SK-N-SH (cell line): ENCODE measurements around the gene INHBA.

ENCODE experiments used
- CTCF ChIP-seq: fragments of 200-600 bp; sonication (generic); IDR thresholded peaks from 2 replicates; pipeline ENCODE4 v1.6.1; 2017; ENCODE audit warnings: antibody characterized with exemption, mild to moderate bottlenecking, moderate library complexity
- EZH2phosphoT487 ChIP-seq: fragments of 200-600 bp; sonication (generic); IDR thresholded peaks from 2 replicates; pipeline ENCODE4 v1.6.1; 2017; ENCODE audit warnings: low read depth, mixed run types, mild to moderate bottlenecking, antibody characterized with exemption, moderate library complexity, borderline replicate concordance
- MXI1 ChIP-seq: IDR thresholded peaks from 2 replicates; pipeline ENCODE4 v1.6.1; 2012; ENCODE audit warnings: mild to moderate bottlenecking, low read depth, low read length, improper control_type of control experiment
- POLR2AphosphoS5 ChIP-seq: IDR thresholded peaks from 2 replicates; pipeline ENCODE4 v1.6.1; 2012; ENCODE audit warnings: low read depth, low read length
- RCOR1 ChIP-seq: fragments of 150-350 bp; IDR thresholded peaks from 2 replicates; pipeline ENCODE4 v1.6.1; 2017; ENCODE audit warnings: antibody characterized with exemption, low read length
- RFX5 ChIP-seq: IDR thresholded peaks from 2 replicates; pipeline ENCODE4 v1.6.1; 2012; ENCODE audit warnings: mild to moderate bottlenecking, improper control_type of control experiment, low read length
- TAF1 ChIP-seq: IDR thresholded peaks from 2 replicates; pipeline ENCODE4 v1.6.1; 2012; ENCODE audit warnings: low read depth, mild to moderate bottlenecking, low read length, moderate library complexity, borderline replicate concordance

GRCh38 chr7:41720886-41721285 is 18.0 kb upstream of the INHBA start:
- TF ChIP-seq RFX5 (no peak), MXI1 (no peak), CTCF (no peak), TAF1 (no peak), POLR2AphosphoS5 (no peak), EZH2phosphoT487 (no peak), RCOR1 (no peak)
